Measurements from ENCODE around the gene NAV2.

The NAV2 gene

DNA sequence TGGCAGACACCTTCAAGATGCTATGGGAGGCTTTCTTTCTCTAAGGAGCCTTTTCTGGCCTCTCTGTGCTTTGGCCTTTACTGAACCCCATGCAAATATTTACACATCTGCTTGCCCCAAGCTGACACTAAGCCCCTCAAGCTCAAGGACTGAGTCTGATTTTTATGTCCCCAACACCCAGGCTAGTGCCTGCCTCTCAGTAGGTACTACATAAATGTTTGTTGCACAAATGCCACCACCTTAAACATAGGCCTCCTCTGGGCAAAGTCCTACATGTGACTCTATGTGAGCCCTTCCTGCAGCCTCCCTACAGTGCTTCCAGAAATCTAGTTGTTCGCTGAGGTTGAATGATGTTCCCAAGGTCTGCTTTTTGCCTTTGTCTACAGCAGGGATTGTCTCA lies 260.0 kb downstream of the NAV2 start:
- Histone ChIP-seq H3K27ac (ENCODE audit: low read length) (no peak overlapping the region), H3K4me1 (ENCODE audit: control insufficient read depth, insufficient read depth, low read length) (no peaks in the 10 kb centered on the region), H3K9me3 (ENCODE audit: control insufficient read depth, insufficient read depth, low read length) (no peaks in the 10 kb centered on the region), H3K27me3 (ENCODE audit: control insufficient read depth, insufficient read depth, low read length) (no peaks in the 10 kb centered on the region), H3K36me3 (ENCODE audit: control insufficient read depth, insufficient read depth, low read length) (no peaks in the 10 kb centered on the region; the same call in 1 of the 2 replicates), H3K4me3 (ENCODE audit: low read length) (no peak overlapping the region)
- WGBS (ENCODE audit: insufficient coverage, insufficient read length): no CpG with 5 or more reads among the region's 1 CpG
- DNase-seq (ENCODE audit: low read depth, low spot score): no peak

DNA sequence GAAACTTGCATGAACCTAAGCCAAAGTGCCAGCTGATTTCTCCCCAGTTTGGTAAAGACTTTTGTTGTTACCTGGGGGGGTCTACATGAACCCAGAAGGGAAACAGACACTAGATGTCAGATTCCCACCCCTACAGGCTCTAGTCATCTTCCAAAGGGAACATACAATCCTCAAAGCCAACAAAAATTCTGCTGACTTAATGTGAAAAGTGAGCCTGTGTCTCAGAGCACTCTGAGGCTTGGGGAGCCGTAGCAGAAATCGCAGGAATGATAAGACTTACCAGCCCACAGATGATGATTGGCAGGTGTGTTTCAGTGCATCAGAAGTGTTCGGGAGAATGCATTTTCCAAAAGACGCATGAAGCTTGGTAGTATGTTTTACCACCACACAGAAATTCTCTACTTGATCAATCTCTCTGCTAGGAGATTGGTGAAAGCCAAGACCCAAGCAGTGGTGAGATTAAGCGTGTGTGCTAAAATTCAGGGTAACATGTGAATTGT lies 260.5 kb downstream of the NAV2 start:
- H3K27ac ChIP-seq (ENCODE audit: low read length): no peak overlapping the region
- no peak overlapping the region for H3K4me3 ChIP-seq (ENCODE audit: low read length)
- no peaks in the 10 kb centered on the region for H3K27me3 ChIP-seq (ENCODE audit: control insufficient read depth, insufficient read depth, low read length)
- H3K4me1 ChIP-seq (ENCODE audit: control insufficient read depth, insufficient read depth, low read length): no peaks in the 10 kb centered on the region
- no CpG with 5 or more reads among the region's 5 CpGs for WGBS (ENCODE audit: insufficient coverage, insufficient read length)
- H3K9me3 ChIP-seq (ENCODE audit: control insufficient read depth, insufficient read depth, low read length): no peaks in the 10 kb centered on the region
- H3K36me3 ChIP-seq (ENCODE audit: control insufficient read depth, insufficient read depth, low read length): no peaks in the 10 kb centered on the region; the same call in 1 of the 2 replicates
- no peak for DNase-seq (ENCODE audit: low read depth, low spot score)

- no peaks in the 10 kb centered on the region; the same call in 1 of the 2 replicates for H3K36me3 ChIP-seq (ENCODE audit: control insufficient read depth, insufficient read depth, low read length)
- no peaks in the 10 kb centered on the region for H3K27me3 ChIP-seq (ENCODE audit: control insufficient read depth, insufficient read depth, low read length)
- H3K4me3 ChIP-seq (ENCODE audit: low read length): no peak overlapping the region
- no peaks in the 10 kb centered on the region for H3K9me3 ChIP-seq (ENCODE audit: control insufficient read depth, insufficient read depth, low read length)
- H3K27ac ChIP-seq (ENCODE audit: low read length): no peak overlapping the region
- no CpG with 5 or more reads among the region's 4 CpGs for WGBS (ENCODE audit: insufficient coverage, insufficient read length)
- DNase-seq (ENCODE audit: low read depth, low spot score): no peak
- H3K4me1 ChIP-seq (ENCODE audit: control insufficient read depth, insufficient read depth, low read length): no peaks in the 10 kb centered on the region
Observed at GRCh38 chr11:19974886-19975285, 262.2 kb downstream of the NAV2 start.

- Histone ChIP-seq H3K27ac (ENCODE audit: low read length) (no peak overlapping the region), H3K4me1 (ENCODE audit: control insufficient read depth, insufficient read depth, low read length) (no peaks in the 10 kb centered on the region), H3K36me3 (ENCODE audit: control insufficient read depth, insufficient read depth, low read length) (no peaks in the 10 kb centered on the region; the same call in 1 of the 2 replicates), H3K9me3 (ENCODE audit: control insufficient read depth, insufficient read depth, low read length) (no peaks in the 10 kb centered on the region), H3K27me3 (ENCODE audit: control insufficient read depth, insufficient read depth, low read length) (no peaks in the 10 kb centered on the region), H3K4me3 (ENCODE audit: low read length) (no peak overlapping the region)
- DNase-seq (ENCODE audit: low read depth, low spot score): no peak
- WGBS (ENCODE audit: insufficient coverage, insufficient read length): no CpG with 5 or more reads among the region's 7 CpGs
Observed at GRCh38 chr11:19975414-19975990, 262.9 kb downstream of the NAV2 start.

DNA sequence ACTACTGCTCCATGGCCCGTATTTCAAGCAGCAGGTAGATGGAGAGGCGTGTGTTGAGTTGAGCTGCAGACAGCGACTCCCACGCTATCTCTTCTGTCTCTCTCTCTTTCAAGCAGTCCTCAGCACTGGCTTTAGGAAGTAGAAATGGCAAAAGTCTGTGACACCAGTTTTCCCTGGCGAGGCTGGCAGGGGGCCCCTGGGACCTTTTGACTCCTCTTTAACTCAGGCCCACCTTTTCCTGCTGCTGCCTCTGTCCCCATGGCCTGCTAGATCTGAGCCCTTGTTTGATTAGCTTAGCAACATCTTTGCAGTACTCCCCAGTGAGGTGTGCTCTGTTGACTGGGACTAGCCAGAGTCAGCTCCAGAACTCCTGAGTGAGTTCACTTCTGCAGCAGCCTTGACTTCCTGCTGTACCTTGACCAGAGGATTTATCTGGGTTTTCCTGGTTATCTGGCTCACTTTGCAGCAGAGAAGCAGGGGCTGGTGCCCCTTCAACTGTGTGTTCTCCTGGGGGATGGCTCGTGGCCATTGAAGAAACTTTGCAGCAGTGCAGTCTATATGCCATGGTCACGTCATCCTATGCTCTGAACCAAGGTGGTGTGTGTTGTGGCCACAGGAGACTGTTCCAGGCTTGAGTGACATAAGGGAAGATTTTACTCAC lies 263.8 kb downstream of the NAV2 start:
- no peak overlapping the region for H3K4me3 ChIP-seq (ENCODE audit: low read length)
- DNase-seq (ENCODE audit: low read depth, low spot score): no peak
- no peak overlapping the region for H3K27ac ChIP-seq (ENCODE audit: low read length)
- no peaks in the 10 kb centered on the region for H3K9me3 ChIP-seq (ENCODE audit: control insufficient read depth, insufficient read depth, low read length)
- no peaks in the 10 kb centered on the region for H3K27me3 ChIP-seq (ENCODE audit: control insufficient read depth, insufficient read depth, low read length)
- no CpG with 5 or more reads among the region's 7 CpGs for WGBS (ENCODE audit: insufficient coverage, insufficient read length)
- H3K36me3 ChIP-seq (ENCODE audit: control insufficient read depth, insufficient read depth, low read length): no peaks in the 10 kb centered on the region; the same call in 1 of the 2 replicates
- H3K4me1 ChIP-seq (ENCODE audit: control insufficient read depth, insufficient read depth, low read length): no peaks in the 10 kb centered on the region

GRCh38 chr11:19977941-19978340 lies 265.3 kb downstream of the NAV2 start:
- no CpG with 5 or more reads among the region's 9 CpGs for whole genome bisulfite sequencing (ENCODE audit: insufficient coverage, insufficient read length)
- no peaks in the 10 kb centered on the region for H3K4me1 ChIP-seq (ENCODE audit: control insufficient read depth, insufficient read depth, low read length)

GRCh38 chr11:19978668-19979518 lies 266.3 kb downstream of the NAV2 start:
- H3K27me3 ChIP-seq (ENCODE audit: control insufficient read depth, insufficient read depth, low read length): no peaks in the 10 kb centered on the region
- no CpG with 5 or more reads among the region's 8 CpGs for WGBS (ENCODE audit: insufficient coverage, insufficient read length)
- no peak overlapping the region for H3K27ac ChIP-seq (ENCODE audit: low read length)
- no peaks in the 10 kb centered on the region for H3K4me1 ChIP-seq (ENCODE audit: control insufficient read depth, insufficient read depth, low read length)
- no peaks in the 10 kb centered on the region for H3K36me3 ChIP-seq (ENCODE audit: control insufficient read depth, insufficient read depth, low read length)
- no peak for DNase-seq (ENCODE audit: low read depth, low spot score)
- H3K4me3 ChIP-seq (ENCODE audit: low read length): no peak overlapping the region
- no peaks in the 10 kb centered on the region for H3K9me3 ChIP-seq (ENCODE audit: control insufficient read depth, insufficient read depth, low read length)

More at GRCh38 chr11:19977941-19978340, 265.3 kb downstream of the NAV2 start:
- H3K9me3 ChIP-seq (ENCODE audit: control insufficient read depth, insufficient read depth, low read length): no peaks in the 10 kb centered on the region
- H3K27ac ChIP-seq (ENCODE audit: low read length): no peak overlapping the region
- H3K27me3 ChIP-seq (ENCODE audit: control insufficient read depth, insufficient read depth, low read length): no peaks in the 10 kb centered on the region
- H3K36me3 ChIP-seq (ENCODE audit: control insufficient read depth, insufficient read depth, low read length): no peaks in the 10 kb centered on the region; the same call in 1 of the 2 replicates
- no peak overlapping the region for H3K4me3 ChIP-seq (ENCODE audit: low read length)
- DNase-seq (ENCODE audit: low read depth, low spot score): no peak

- no peaks in the 10 kb centered on the region for H3K4me1 ChIP-seq (ENCODE audit: control insufficient read depth, insufficient read depth, low read length)
- DNase-seq (ENCODE audit: low read depth, low spot score): no peak
- no peaks in the 10 kb centered on the region for H3K36me3 ChIP-seq (ENCODE audit: control insufficient read depth, insufficient read depth, low read length)
- no peak overlapping the region for H3K4me3 ChIP-seq (ENCODE audit: low read length)
- no peaks in the 10 kb centered on the region for H3K27me3 ChIP-seq (ENCODE audit: control insufficient read depth, insufficient read depth, low read length)
- no CpG with 5 or more reads among the region's 5 CpGs for whole genome bisulfite sequencing (ENCODE audit: insufficient coverage, insufficient read length)
- H3K9me3 ChIP-seq (ENCODE audit: control insufficient read depth, insufficient read depth, low read length): no peaks in the 10 kb centered on the region
- no peak overlapping the region for H3K27ac ChIP-seq (ENCODE audit: low read length)
Observed at GRCh38 chr11:19979519-19979845, 266.8 kb downstream of the NAV2 start.

GRCh38 chr11:19980388-19980787 lies 267.8 kb downstream of the NAV2 start:
- Histone ChIP-seq H3K4me3 (ENCODE audit: low read length) (no peak overlapping the region), H3K27ac (ENCODE audit: low read length) (no peak overlapping the region), H3K27me3 (ENCODE audit: control insufficient read depth, insufficient read depth, low read length) (no peaks in the 10 kb centered on the region), H3K4me1 (ENCODE audit: control insufficient read depth, insufficient read depth, low read length) (no peaks in the 10 kb centered on the region), H3K9me3 (ENCODE audit: control insufficient read depth, insufficient read depth, low read length) (no peaks in the 10 kb centered on the region), H3K36me3 (ENCODE audit: control insufficient read depth, insufficient read depth, low read length) (no peaks in the 10 kb centered on the region)
- no CpG with 5 or more reads among the region's 1 CpG for WGBS (ENCODE audit: insufficient coverage, insufficient read length)
- DNase-seq (ENCODE audit: low read depth, low spot score): no peak

DNA sequence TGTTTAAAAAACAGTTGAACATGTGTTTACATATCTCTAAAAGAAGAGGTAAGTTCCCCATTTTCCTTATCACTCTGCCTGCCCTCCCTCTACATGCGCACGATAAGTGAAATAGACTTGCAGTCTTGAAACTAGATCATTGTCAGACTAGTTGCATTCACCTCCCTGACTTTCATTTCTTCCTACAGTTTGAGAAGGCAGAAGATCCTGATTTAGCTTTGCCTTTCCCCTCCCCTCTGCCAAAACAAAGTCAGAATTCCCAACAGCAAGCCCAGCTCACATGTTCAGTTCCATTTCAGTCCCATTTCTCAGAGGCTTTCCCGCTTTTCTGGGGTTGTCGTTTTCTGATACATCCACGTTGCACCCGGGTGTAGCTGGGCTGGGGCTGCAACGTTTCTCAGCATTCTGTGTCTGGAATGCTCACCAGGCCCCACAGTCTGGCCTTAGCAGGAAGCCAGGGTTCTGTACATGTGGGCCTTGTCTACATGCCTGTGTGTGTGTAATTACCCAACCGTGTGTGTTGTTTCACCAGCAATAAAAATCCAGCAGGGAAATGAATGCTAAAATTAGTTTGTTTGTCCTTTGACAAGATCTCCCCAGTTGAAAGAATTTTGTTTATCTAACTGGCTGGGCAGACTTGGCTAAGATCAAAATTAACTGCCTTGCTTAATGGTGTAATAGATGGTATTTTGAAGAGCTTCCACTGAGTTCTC lies 268.5 kb downstream of the NAV2 start:
- no peaks in the 10 kb centered on the region for H3K36me3 ChIP-seq (ENCODE audit: control insufficient read depth, insufficient read depth, low read length)

More for the DNA sequence above, 268.5 kb downstream of the NAV2 start:
- Histone ChIP-seq H3K27ac (ENCODE audit: low read length) (no peak overlapping the region), H3K27me3 (ENCODE audit: control insufficient read depth, insufficient read depth, low read length) (no peaks in the 10 kb centered on the region), H3K9me3 (ENCODE audit: control insufficient read depth, insufficient read depth, low read length) (no peaks in the 10 kb centered on the region), H3K4me1 (ENCODE audit: control insufficient read depth, insufficient read depth, low read length) (no peaks in the 10 kb centered on the region), H3K4me3 (ENCODE audit: low read length) (no peak overlapping the region)
- DNase-seq (ENCODE audit: low read depth, low spot score): no peak
- no CpG with 5 or more reads among the region's 8 CpGs for WGBS (ENCODE audit: insufficient coverage, insufficient read length)
